ENCODE data around the gene GTF2IRD1.
"Not testable (repeated sequence)": the region's sequence is repeated elsewhere in the genome, so short reads cannot be mapped to it uniquely, and the experiment has no call there.

GTF2IRD1 gene

DNA sequence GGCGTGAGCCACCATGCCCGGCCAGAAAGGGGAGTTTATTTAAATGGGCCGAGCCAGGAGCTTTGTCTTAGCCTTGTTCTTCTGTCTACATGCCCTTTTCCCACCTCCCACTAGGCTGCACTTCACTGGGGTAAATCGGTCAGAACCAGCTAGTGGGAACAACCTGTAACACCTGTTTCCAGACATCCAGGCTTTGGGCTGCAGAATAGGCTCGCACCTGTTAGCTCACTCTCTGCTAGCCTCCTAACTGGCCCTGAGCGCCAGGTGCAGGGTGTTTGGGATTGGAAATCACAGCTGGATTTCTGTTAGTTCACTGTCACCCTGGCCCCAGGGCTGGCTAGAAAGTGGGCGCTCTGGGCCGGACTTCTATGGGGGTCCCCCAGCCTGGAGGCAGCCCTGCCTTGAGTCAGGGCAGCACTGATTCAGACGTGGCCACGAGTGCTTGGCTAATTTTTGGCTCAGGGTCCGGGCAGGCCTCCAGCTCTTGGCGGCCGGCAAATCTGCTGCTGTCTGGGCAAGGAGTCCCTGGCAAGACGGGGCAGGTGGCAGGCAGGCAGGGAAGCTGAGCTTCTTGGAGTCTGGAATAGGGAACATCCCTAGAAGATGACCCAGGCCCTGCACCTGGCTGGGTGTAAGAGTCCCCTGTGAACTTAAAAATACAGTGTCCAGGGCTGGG lies 48.6 kb downstream of the GTF2IRD1 start:
- TF ChIP-seq, protein P1, sequence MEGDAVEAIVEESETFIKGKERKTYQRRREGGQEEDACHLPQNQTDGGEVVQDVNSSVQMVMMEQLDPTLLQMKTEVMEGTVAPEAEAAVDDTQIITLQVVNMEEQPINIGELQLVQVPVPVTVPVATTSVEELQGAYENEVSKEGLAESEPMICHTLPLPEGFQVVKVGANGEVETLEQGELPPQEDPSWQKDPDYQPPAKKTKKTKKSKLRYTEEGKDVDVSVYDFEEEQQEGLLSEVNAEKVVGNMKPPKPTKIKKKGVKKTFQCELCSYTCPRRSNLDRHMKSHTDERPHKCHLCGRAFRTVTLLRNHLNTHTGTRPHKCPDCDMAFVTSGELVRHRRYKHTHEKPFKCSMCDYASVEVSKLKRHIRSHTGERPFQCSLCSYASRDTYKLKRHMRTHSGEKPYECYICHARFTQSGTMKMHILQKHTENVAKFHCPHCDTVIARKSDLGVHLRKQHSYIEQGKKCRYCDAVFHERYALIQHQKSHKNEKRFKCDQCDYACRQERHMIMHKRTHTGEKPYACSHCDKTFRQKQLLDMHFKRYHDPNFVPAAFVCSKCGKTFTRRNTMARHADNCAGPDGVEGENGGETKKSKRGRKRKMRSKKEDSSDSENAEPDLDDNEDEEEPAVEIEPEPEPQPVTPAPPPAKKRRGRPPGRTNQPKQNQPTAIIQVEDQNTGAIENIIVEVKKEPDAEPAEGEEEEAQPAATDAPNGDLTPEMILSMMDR (IDR thresholded peaks at IDR 0.05; ENCODE audit: insufficient read depth, low read depth, low read length, missing control alignments), result no peak
- no peak for DNase-seq (ENCODE audit: low read depth)
- no peak overlapping the region for H3K4me3 ChIP-seq (ENCODE audit: low read depth, low read length)

DNA sequence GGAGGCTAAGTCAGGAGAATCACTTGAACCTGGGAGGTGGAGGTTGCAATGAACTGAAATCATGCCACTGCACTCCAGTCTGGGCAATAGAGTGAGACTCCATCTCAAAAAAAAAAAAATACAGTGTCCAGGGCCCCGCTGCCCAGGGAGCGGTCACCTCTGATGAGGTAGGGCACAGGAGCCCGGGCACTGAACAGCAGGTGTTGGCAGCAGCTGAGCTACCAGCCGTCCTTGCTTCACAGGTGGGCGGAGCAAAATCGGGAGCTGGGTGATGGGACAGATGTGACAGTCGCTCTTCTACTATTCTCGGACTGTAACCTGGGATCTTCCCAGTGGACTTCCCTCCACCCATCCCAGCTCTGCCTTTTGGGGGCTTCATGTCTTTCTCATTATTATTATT lies 49.4 kb downstream of the GTF2IRD1 start:
- TF ChIP-seq, protein P1 (IDR thresholded peaks at IDR 0.05; ENCODE audit: insufficient read depth, low read depth, low read length, missing control alignments), result no peak
- no peak overlapping the region for H3K4me3 ChIP-seq (ENCODE audit: low read depth, low read length)
- DNase-seq (ENCODE audit: low read depth), result no peak

DNA sequence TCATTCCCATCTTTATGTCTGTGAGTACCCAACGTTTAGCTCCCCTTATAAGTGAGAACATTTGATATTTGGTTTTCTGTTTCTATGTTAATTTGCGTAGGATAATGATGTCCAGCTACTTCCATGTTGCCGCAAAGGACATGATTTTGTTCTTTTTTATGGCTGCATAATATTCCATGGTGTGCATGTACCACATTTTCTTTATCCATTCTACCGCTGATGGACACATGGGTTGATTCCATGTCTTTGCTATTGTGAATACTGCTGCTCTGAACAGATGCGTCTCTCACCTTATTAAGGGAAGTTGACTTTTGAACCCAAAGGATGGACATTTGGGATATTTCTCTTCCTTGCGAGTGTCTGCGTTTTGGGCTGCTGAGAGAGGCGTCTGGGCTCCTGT lies 50.2 kb downstream of the GTF2IRD1 start:
- TF ChIP-seq, protein P1 (IDR thresholded peaks at IDR 0.05; ENCODE audit: insufficient read depth, low read depth, low read length, missing control alignments), result no peak
- no peak overlapping the region for H3K4me3 ChIP-seq (ENCODE audit: low read depth, low read length)
- no peak for DNase-seq (ENCODE audit: low read depth)

DNA sequence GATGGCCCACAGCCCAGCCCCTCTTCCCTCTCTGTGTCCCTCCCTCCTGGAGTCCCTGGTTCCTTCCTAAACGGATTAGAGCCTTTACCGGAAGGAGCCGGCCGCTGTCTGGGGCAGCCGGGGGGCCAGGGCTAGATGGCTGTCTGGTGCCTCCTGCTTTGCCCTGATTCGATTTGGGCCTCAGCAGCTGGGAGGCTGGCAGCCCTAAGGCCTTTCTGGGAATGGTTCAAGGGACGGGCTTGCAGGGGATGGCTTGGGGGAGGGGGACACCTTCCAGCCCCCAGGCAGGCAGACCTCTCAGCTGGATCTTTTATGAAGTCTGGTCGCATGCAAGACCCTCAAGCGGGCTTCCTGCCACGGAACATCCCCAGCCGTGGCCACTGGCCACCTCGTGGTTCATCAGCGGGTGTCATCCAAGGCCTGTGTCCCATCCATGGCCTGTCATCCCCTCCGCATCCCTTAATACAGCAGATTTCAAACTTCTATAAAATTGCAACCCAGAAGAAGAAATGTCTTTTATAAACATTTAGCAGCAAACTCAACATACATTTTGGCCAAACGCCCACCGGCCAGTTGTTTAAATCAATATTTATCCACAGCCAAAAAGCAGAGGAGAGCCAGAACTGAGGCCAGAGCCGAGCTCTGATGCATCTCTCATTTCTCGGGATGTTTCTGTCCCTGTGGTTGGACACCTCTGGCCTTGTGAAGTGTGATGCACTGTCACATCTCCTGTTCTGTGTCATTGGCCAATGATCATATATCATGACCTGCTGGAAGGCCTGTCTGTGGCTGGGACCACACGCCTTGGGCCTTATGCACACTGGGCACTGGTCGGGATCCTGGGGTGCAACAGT lies 52.0 kb downstream of the GTF2IRD1 start:
- TF ChIP-seq, protein P1 (IDR thresholded peaks at IDR 0.05; ENCODE audit: insufficient read depth, low read depth, low read length, missing control alignments), result no peak
- no peak for DNase-seq (ENCODE audit: low read depth)
- no peak overlapping the region for H3K4me3 ChIP-seq (ENCODE audit: low read depth, low read length)

DNA sequence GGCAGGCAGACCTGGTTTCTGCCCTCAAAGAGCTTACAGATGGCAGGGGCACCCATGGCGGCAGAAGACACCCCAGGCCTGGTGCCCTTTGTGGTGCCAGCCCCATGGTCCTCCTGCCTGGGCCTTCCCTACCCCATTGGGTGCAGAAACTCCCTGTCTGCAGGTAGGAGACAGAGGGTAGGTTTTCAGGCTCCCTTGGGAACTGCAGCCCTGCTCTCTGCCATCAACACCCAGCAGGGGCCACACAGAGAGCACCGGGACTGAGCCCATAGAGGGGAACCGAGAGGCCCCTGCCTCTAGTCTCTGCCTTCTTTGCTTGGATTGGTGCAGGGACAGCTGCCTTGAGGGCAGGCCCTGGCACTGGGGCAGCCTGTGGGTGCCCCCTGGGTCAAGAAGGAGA lies 52.6 kb downstream of the GTF2IRD1 start:
- TF ChIP-seq, protein P1 (IDR thresholded peaks at IDR 0.05; ENCODE audit: insufficient read depth, low read depth, low read length, missing control alignments), result no peak
- DNase-seq (ENCODE audit: low read depth), result no peak
- H3K4me3 ChIP-seq (ENCODE audit: low read depth, low read length), result no peak overlapping the region

DNA sequence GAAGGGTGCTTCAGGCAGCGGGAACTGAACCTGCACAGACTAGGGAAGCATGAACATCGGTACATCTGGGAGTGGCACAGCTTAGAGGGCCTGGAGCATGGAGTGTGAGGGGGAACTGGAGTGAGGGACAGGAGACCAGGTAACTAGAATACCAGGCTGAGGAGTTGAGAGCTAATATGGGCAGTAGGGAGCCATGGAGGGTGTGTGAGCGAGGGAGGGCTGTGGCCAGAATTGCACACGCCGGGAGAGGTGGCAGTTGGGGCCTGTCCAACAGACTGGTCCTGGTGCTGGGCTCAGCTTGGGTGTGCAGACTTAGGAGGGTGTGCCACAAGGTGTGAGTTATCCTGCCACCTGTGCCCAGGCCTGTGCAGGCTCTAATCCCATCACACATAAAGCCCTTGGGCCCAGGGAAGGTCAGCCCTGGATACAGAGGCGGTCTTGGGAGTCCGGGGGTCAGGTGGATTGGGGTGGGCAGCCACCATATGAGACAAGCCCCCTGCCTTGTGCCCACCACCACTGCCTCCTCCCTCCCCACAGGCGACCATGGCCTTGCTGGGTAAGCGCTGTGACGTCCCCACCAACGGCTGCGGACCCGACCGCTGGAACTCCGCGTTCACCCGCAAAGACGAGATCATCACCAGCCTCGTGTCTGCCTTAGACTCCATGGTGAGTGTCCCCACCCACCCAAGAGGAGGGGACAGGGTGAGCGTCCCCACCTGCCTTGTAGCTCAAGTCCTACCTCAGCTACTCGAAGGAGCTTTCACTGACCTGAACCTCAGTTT lies 54.0 kb downstream of the GTF2IRD1 start:
- no peak for DNase-seq (ENCODE audit: low read depth)
- H3K4me3 ChIP-seq (ENCODE audit: low read depth, low read length), result no peak overlapping the region
- TF ChIP-seq, protein P1 (IDR thresholded peaks at IDR 0.05; ENCODE audit: insufficient read depth, low read depth, low read length, missing control alignments), result no peak

DNA sequence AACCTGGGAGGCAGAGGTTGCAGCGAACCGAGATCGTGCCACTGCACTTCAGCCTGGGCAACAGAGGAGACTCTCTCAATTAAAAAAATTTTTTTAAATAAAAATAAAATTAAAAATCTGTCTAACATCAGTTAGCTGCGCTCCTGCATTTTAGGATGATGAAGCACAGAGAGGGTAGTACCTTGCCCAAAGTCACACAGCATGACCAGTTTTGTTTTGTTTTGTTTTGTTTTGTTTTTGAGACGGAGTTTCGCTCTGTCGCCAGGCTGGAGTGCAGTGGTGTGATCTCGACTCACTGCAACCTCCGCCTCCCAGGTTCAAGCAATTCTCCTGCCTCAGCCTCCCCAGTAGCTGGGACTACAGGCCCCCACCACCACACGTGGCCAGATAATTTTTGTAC lies 55.7 kb downstream of the GTF2IRD1 start:
- DNase-seq (ENCODE audit: low read depth); H3K4me3 ChIP-seq (ENCODE audit: low read depth, low read length): not testable (repeated sequence)
